Thyroid gland (tissue), 4 donors: Measurements from ENCODE around the gene MRTFB.

Experiments
- POLR2A ChIP-seq, 2 donors: fragments of 450-650 bp; IDR thresholded peaks; one replicate each; pipeline ENCODE4 v1.6.1; 2017; ENCODE audit warnings: antibody characterized with exemption in 2 of 2, mild to moderate bottlenecking in 2 of 2, moderate library complexity in 1 of 2
- TF ChIP-seq, protein P1 (sequence below), 6 experiments: fragments of 200-600 bp in 3 of 6; fragments of 450-650 bp in 3 of 6; sonication (generic) in 3 of 6; IDR thresholded peaks; one replicate each; pipeline ENCODE4 v1.5.1; 2016 to 2019; ENCODE audit warnings: antibody characterized with exemption in 6 of 6, mild to moderate bottlenecking in 2 of 6, inconsistent platforms in 1 of 6, moderate library complexity in 1 of 6

DNA sequence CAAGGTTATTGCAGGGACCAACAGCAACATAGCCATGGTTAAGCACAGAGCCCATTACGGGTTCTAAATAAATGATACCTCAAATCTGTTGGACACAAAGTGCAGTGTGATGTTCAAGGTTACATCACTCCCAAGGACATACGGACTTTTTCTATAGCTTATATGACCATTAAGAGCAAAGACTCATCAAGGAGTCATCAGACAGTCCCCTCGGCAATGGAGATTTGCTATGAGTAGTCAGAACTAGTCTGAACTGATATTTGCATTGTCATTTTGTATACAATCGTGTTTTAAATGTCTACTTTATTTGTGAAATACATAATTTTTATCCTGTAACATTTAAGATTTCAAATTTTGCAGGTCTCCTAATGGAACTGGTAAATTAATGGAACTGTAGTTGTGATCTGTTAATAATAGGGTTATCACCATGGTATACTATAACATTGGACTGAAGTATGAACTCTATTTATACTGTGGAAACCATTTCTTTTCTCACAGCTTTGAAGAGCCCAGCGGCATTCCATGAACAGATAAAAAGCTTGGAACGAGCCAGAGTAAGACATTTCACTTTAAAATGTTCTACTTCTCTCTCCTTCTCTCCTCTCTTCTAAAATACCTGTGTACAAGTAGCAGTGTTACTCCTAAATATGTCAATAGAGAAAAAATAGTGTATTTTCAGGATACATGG, 140.9 kb downstream of the MRTFB start:
- TF ChIP-seq, protein P1, sequence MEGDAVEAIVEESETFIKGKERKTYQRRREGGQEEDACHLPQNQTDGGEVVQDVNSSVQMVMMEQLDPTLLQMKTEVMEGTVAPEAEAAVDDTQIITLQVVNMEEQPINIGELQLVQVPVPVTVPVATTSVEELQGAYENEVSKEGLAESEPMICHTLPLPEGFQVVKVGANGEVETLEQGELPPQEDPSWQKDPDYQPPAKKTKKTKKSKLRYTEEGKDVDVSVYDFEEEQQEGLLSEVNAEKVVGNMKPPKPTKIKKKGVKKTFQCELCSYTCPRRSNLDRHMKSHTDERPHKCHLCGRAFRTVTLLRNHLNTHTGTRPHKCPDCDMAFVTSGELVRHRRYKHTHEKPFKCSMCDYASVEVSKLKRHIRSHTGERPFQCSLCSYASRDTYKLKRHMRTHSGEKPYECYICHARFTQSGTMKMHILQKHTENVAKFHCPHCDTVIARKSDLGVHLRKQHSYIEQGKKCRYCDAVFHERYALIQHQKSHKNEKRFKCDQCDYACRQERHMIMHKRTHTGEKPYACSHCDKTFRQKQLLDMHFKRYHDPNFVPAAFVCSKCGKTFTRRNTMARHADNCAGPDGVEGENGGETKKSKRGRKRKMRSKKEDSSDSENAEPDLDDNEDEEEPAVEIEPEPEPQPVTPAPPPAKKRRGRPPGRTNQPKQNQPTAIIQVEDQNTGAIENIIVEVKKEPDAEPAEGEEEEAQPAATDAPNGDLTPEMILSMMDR (IDR thresholded peaks at IDR 0.05) = no peak
- no peak for TF ChIP-seq POLR2A (IDR thresholded peaks at IDR 0.05)
